Esophagus muscularis mucosa (tissue), 3 donors: ENCODE results near the gene CCNK.

ENCODE experiments used
- CTCF ChIP-seq, 3 experiments: fragments of 200-600 bp in 2 of 3; fragments of 450-650 bp in 1 of 3; sonication (generic) in 2 of 3; IDR thresholded peaks; one replicate each; pipeline ENCODE4 v1.5.1; 2017 to 2019; ENCODE audit warnings: antibody characterized with exemption in 3 of 3, mild to moderate bottlenecking in 2 of 3, moderate library complexity in 1 of 3
- POLR2AphosphoS5 ChIP-seq, 2 donors: sonication (generic); formaldehyde crosslinking; IDR thresholded peaks; one replicate each; pipeline ENCODE4 v1.6.1; 2017; ENCODE audit warnings: antibody characterized with exemption in 2 of 2

GRCh38 chr14:99523704-99524055 lies 42.5 kb downstream of the CCNK start:
- TF ChIP-seq CTCF (IDR thresholded peaks at IDR 0.05) (no peak), POLR2AphosphoS5 (IDR thresholded peaks at IDR 0.05) (no peak)
